SK-N-SH (cell line): Measurements from ENCODE around the gene TBCD. TPM values are rescaled to one million over a fixed set of nuclear protein-coding genes. Genes with fewer than 3 reads are reported as not detected.

Experiments used
- CTCF ChIA-PET: fragments of 300-600, 350-600 bp; formaldehyde crosslinking; extraction: SDS; loops from one replicate; lab custom pipeline; 2021; lab: Yijun Ruan, JAX
- POLR2A ChIA-PET: fragments of 350-600 bp; sonication (Branson Sonifier 250); formaldehyde crosslinking; extraction: SDS; loops from one replicate; lab custom pipeline; 2020; ENCODE audit warnings: antibody characterized with exemption, inconsistent platforms; lab: Yijun Ruan, JAX
- DNase-seq: peaks from one replicate; pipeline ENCODE4 v3.0.0; 2012
- H2AFZ ChIP-seq: fragments of 200-600 bp; sonication (generic); 2 replicates; pipeline ENCODE4 v1.8.1; 2016; ENCODE audit warnings: antibody characterized with exemption, mild to moderate bottlenecking, low read depth
- H3F3A ChIP-seq: fragments of 200-600 bp; sonication (generic); replicated peaks from 2 replicates; pipeline ENCODE3; 2016; ENCODE audit warnings: antibody characterized with exemption, mild to moderate bottlenecking; ENCODE audit not compliant: insufficient read depth
- H3K27ac ChIP-seq, 2 experiments: fragments of 200-500 bp in 1 of 2; fragments of 200-600 bp in 1 of 2; sonication (Bioruptor generic) in 1 of 2; sonication (generic), shearing (Covaris generic) in 1 of 2; 2 replicates each; pipeline versions ENCODE4 v1.5.1 to v1.6.1; 2014 to 2016; ENCODE audit warnings: low read depth in 2 of 2, inconsistent platforms in 1 of 2, low read length in 1 of 2, mild to moderate bottlenecking in 1 of 2, mixed read lengths in 1 of 2
- H3K27me3 ChIP-seq: fragments of 200-600 bp; sonication (generic), shearing (Covaris generic); 2 replicates; pipeline ENCODE4 v1.6.1; 2016; ENCODE audit warnings: mixed run types; ENCODE audit not compliant: insufficient read depth
- H3K36me3 ChIP-seq, 2 experiments: fragments of 200-500 bp in 1 of 2; fragments of 200-600 bp in 1 of 2; sonication (Bioruptor generic) in 1 of 2; sonication (generic) in 1 of 2; replicated peaks in 1 of 2; 2 replicates each; pipeline versions ENCODE3 to v1.5.1; 2014 to 2016; ENCODE audit warnings: low read length in 1 of 2, mild to moderate bottlenecking in 1 of 2; ENCODE audit not compliant: insufficient read depth in 2 of 2, control insufficient read depth in 1 of 2
- H3K4me1 ChIP-seq, 2 experiments: fragments of 200-500 bp in 1 of 2; fragments of 200-600 bp in 1 of 2; sonication (Bioruptor generic) in 1 of 2; sonication (generic), shearing (Covaris generic) in 1 of 2; 2 replicates each; pipeline versions ENCODE4 v1.5.1 to v1.6.1; 2014 to 2016; ENCODE audit warnings: low read depth in 1 of 2, low read length in 1 of 2, mixed run types in 1 of 2; ENCODE audit not compliant: insufficient read depth in 2 of 2, control insufficient read depth in 1 of 2
- H3K4me2 ChIP-seq: fragments of 200-600 bp; sonication (generic), shearing (Covaris generic); 2 replicates; pipeline ENCODE4 v1.6.1; 2017; ENCODE audit warnings: mixed run types
- H3K4me3 ChIP-seq, 2 experiments: fragments of 200-500 bp in 1 of 2; fragments of 200-600 bp in 1 of 2; sonication (Bioruptor generic) in 1 of 2; sonication (generic), shearing (Covaris generic) in 1 of 2; 2 replicates each; pipeline versions ENCODE4 v1.5.1 to v1.8.1; 2014 to 2016; ENCODE audit warnings: low read depth in 2 of 2, inconsistent platforms in 1 of 2, low read length in 1 of 2, mild to moderate bottlenecking in 1 of 2, mixed read lengths in 1 of 2, moderate library complexity in 1 of 2
- H3K79me2 ChIP-seq: fragments of 200-600 bp; sonication (generic); 2 replicates; pipeline ENCODE4 v1.8.1; 2017; ENCODE audit warnings: mild to moderate bottlenecking; ENCODE audit not compliant: insufficient read depth
- H3K9ac ChIP-seq: fragments of 200-600 bp; sonication (generic); 2 replicates; pipeline ENCODE4 v1.6.1; 2017; ENCODE audit warnings: mixed run types
- H3K9me2 ChIP-seq: fragments of 200-600 bp; sonication (generic); 2 replicates; pipeline ENCODE4 v1.6.1; 2017; ENCODE audit warnings: mixed run types
- H3K9me3 ChIP-seq: fragments of 200-600 bp; sonication (generic); 2 replicates; pipeline ENCODE4 v1.6.1; 2017; ENCODE audit warnings: mixed run types, mild to moderate bottlenecking, moderate library complexity
- H4K20me1 ChIP-seq: fragments of 200-600 bp; sonication (generic); 2 replicates; pipeline ENCODE4 v1.6.1; 2017; ENCODE audit warnings: mild to moderate bottlenecking, mixed run types; ENCODE audit not compliant: insufficient read depth
- CTCF ChIP-seq: fragments of 200-600 bp; sonication (generic); IDR thresholded peaks from 2 replicates; pipeline ENCODE4 v1.6.1; 2017; ENCODE audit warnings: antibody characterized with exemption, mild to moderate bottlenecking, moderate library complexity
- ELF1 ChIP-seq: IDR thresholded peaks from 2 replicates; pipeline ENCODE4 v1.4.0; 2012
- FOSL2 ChIP-seq: IDR thresholded peaks from 2 replicates; pipeline ENCODE4 v1.4.0; 2012; ENCODE audit warnings: low read depth, mild to moderate bottlenecking, moderate library complexity, borderline replicate concordance
- GATA2 ChIP-seq: sonication (generic); formaldehyde crosslinking; IDR thresholded peaks from 2 replicates; pipeline ENCODE4 v1.5.0; 2020; ENCODE audit warnings: mild to moderate bottlenecking, missing genetic modification reagents
- JUND ChIP-seq: IDR thresholded peaks from 2 replicates; pipeline ENCODE4 v1.4.0; 2012
- POLR2AphosphoS5 ChIP-seq: IDR thresholded peaks from 2 replicates; pipeline ENCODE4 v1.6.1; 2012; ENCODE audit warnings: low read depth, low read length
- RAD21 ChIP-seq: IDR thresholded peaks from 2 replicates; pipeline ENCODE4 v1.6.1; 2012; ENCODE audit warnings: mild to moderate bottlenecking, low read length
- RFX5 ChIP-seq: IDR thresholded peaks from 2 replicates; pipeline ENCODE4 v1.6.1; 2012; ENCODE audit warnings: mild to moderate bottlenecking, improper control_type of control experiment, low read length
- RXRA ChIP-seq: IDR thresholded peaks from 2 replicates; pipeline ENCODE4 v1.4.0; 2012; ENCODE audit warnings: low read depth, mild to moderate bottlenecking, borderline replicate concordance
- SMC3 ChIP-seq: IDR thresholded peaks from 2 replicates; pipeline ENCODE4 v1.6.1; 2012; ENCODE audit warnings: low read depth, low read length, improper control_type of control experiment
- TAF1 ChIP-seq: IDR thresholded peaks from 2 replicates; pipeline ENCODE4 v1.6.1; 2012; ENCODE audit warnings: low read depth, mild to moderate bottlenecking, low read length, moderate library complexity, borderline replicate concordance
- ZBTB33 ChIP-seq: IDR thresholded peaks from 2 replicates; pipeline ENCODE4 v1.4.0; 2012; ENCODE audit warnings: low read depth, borderline replicate concordance
- WGBS: methylation state at CpG from one replicate; pipeline ENCODE4 v1.1.6; 2017; ENCODE audit warnings: low lambda C conversion rate; 5-methylcytosine and 5-hydroxymethylcytosine counted together
- polyA plus RNA-seq, 3 experiments: library from polyadenylated mRNA; depleted of rRNA; stranded (reverse); fragments of >200 nt; gene quantifications; 2 replicates each; pipeline ENCODE4 v1.2.3, GENCODE V29; 2012

The TBCD gene
- polyA plus RNA-seq, 1 of the 3 experiments (the other 2 are of a cell fraction): 107 TPM

- peak; percentile 41 for DNase-seq
Observed at GRCh38 chr17:82775001-82775823, 23.3 kb downstream of the TBCD start.

GRCh38 chr17:82776454-82776853, 24.6 kb downstream of the TBCD start:
- Histone ChIP-seq H4K20me1 (peaks cover 4% of the 10 kb centered on the region), H3F3A (peaks cover under 1% of the 10 kb centered on the region), H3K4me3 (no peak overlapping the region), H3K36me3 (peaks cover 15 to 24% of the 10 kb centered on the region in 2 experiments), H3K27ac (no peak overlapping the region), H3K79me2 (peaks cover 6% of the 10 kb centered on the region), H3K4me1 (no peaks in the 10 kb centered on the region; a peak in 1 of 4 replicates), H3K4me2 (no peak overlapping the region), H3K9ac (no peak overlapping the region), H2AFZ (no peak overlapping the region), H3K9me2 (no peaks in the 10 kb centered on the region), H3K27me3 (no peaks in the 10 kb centered on the region), H3K9me3 (no peaks in the 10 kb centered on the region)
- no peak for TF ChIP-seq RFX5
- TF ChIP-seq JUND: no peak
- TF ChIP-seq GATA2 (CRISPR knock-in tag): no peak
- TF ChIP-seq ZBTB33: no peak
- no peak for TF ChIP-seq RXRA
- whole genome bisulfite sequencing: 96% methylated on average over 13 of the region's 13 CpGs
- CTCF ChIA-PET: interaction anchor here (0.8 to 2.6 kb wide), 15 partner anchors 12 to 514 kb away, joined by 3 to 33 read pairs (median 5); no protein-coding TSS in a partner anchor
- POLR2A ChIA-PET: no interaction called here
- no peak for DNase-seq

More at GRCh38 chr17:82775001-82775823, 23.3 kb downstream of the TBCD start:
- H3K9me3 ChIP-seq: no peaks in the 10 kb centered on the region
- TF ChIP-seq RAD21: peak; percentile 65
- no peak for TF ChIP-seq ELF1
- no peak for TF ChIP-seq POLR2AphosphoS5
- no peak for TF ChIP-seq FOSL2
- peak; percentile 94 for TF ChIP-seq CTCF
- no peak for TF ChIP-seq TAF1
- peak; percentile 40 for TF ChIP-seq SMC3
- POLR2A ChIA-PET: no interaction called here
- no peak overlapping the region for H3K4me2 ChIP-seq
- no peak overlapping the region for H3K9ac ChIP-seq
- CTCF ChIA-PET: interaction anchor here (0.6 to 2.6 kb wide), 45 partner anchors 11 to 444 kb away, joined by 3 to 33 read pairs (median 4); partner anchors contain the start of gene ZNF750
- peaks cover 24% of the 10 kb centered on the region in 2 experiments for H3K36me3 ChIP-seq
- no peaks in the 10 kb centered on the region; a peak in 1 of 4 replicates for H3K4me1 ChIP-seq
- H2AFZ ChIP-seq: no peak overlapping the region
- H3K27me3 ChIP-seq: no peaks in the 10 kb centered on the region
- no peaks in the 10 kb centered on the region for H3K9me2 ChIP-seq
- 66% methylated on average over 22 of the region's 34 CpGs for WGBS
- H3F3A ChIP-seq: no peaks in the 10 kb centered on the region
- H4K20me1 ChIP-seq: no peaks in the 10 kb centered on the region; the same call in 1 of the 2 replicates
- peaks cover 6% of the 10 kb centered on the region for H3K79me2 ChIP-seq
- no peak overlapping the region for H3K27ac ChIP-seq
- no peak overlapping the region for H3K4me3 ChIP-seq
